Choroid plexus epithelial cell (primary cell): ENCODE data around the gene MAP3K4.

Experiments
- DNase-seq: peaks from one replicate; pipeline ENCODE4 v3.0.0-alpha.2; 2010; ENCODE audit warnings: low read depth
- H3K4me3 ChIP-seq: 2 replicates; pipeline ENCODE4 v1.5.1; 2011; ENCODE audit warnings: low read depth, mild to moderate bottlenecking, control low read depth, low read length, moderate library complexity
- CTCF ChIP-seq: conservative IDR thresholded peaks from 2 replicates; pipeline ENCODE4 v1.5.1; 2011; ENCODE audit warnings: low read depth, mild to moderate bottlenecking, control low read depth, inconsistent platforms, low read length, moderate library complexity

MAP3K4 gene

DNA sequence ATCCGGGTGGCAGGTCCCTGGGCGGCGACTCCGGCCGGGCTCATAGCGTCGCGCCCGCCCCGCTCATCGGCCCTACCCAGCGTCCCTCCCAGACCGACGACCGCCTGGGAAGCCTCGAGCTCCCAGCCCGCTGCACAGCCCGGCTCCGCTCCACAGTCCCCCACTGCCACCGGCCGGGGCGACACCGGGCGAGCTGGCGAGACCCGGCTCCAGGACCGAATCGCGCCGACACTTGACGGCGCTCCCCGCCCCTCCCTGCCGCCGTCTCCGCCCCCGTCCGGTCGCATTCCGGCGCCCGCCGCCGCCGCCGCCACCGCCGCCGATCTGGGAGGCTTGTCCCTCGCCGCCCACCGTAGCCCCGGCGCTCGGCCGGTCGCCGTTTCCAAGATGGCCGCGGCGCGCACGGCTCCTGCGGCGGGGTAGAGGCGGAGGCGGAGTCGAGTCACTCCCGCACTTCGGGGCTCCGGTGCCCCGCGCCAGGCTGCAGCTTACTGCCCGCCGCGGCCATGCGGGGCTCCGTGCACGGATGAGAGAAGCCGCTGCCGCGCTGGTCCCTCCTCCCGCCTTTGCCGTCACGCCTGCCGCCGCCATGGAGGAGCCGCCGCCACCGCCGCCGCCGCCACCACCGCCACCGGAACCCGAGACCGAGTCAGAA is at the start of gene MAP3K4:
Gene MAP3K4, plus strand, starts transcription at position 364 of the 655 bp plus-strand sequence. Its CDS starts 163 bp downstream, at position 527.
- TF ChIP-seq CTCF: no peak
- H3K4me3 ChIP-seq: peak within 1 kb of the TSS; percentile 86
- DNase-seq: peak; percentile 79

DNA sequence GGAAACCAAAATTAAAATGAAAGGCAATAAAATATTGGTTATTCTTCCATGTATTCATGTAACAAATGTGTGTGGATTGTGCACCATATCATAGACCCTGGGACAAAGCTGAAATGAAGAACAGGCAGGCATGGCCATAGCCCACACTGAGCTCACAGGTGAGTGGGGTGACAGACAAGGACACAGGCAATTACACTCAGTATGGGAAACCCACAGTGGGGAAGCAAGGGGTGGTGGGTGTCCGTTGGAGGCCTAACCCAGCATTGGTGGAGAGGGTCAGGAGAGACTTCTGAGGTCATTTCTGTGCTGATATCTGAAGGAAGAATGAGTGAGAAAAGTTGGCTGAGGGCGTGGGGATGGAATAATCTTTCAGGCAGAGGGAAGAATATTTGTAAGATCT is 47.6 kb upstream of the MAP3K4 start:
- no peak for DNase-seq
- TF ChIP-seq CTCF: no peak
- no peak overlapping the region for H3K4me3 ChIP-seq

- H3K4me3 ChIP-seq: no peak overlapping the region
- TF ChIP-seq CTCF: no peak
- peak; percentile 31 for DNase-seq
Observed at GRCh38 chr6:160945516-160946177, 45.9 kb upstream of the MAP3K4 start.

DNA sequence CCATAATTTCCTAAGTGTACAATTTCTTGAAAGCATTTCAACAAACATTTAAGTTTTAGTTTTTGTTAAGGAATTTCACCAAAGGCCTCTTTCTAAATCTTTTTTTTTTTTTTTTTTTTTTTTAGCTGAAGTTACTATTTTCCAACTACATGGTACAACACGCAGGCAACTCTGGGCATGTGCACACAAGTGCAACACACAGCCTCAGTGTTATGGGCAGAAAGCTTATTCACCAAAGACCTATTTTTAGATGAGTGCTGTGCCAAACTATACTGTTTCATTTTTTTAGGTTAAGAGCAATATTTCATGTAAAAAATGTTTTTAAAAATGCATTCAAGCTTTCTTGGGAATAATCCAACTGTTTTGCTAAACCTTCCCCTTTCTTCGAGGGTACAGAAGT is 42.0 kb upstream of the MAP3K4 start:
- no peak for TF ChIP-seq CTCF
- H3K4me3 ChIP-seq: no peak overlapping the region
- DNase-seq: no peak

DNA sequence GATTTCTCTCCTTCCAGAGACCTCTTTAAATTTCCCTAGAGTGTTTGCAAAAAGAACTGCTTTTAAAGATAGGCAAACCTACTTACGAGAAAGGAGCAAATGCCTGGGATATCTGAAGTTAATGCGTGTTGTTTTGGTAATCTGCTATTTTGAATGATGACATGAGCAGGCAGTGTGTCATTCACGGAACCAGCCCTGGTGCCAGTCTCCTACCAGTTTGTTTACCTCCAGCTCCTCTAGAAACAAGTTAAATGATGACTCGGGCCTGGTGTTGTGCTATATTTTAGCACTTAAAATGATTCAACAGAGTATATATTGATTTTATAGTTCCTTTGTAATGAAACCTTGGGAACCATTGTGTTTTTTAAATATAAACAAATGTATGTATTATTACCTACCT is 41.1 kb upstream of the MAP3K4 start:
- peak; percentile 57 for DNase-seq
- no peak overlapping the region for H3K4me3 ChIP-seq
- TF ChIP-seq CTCF: no peak

GRCh38 chr6:160951187-160952030 is 40.2 kb upstream of the MAP3K4 start:
- TF ChIP-seq CTCF: no peak
- no peak for DNase-seq
- H3K4me3 ChIP-seq: no peak overlapping the region
